Measurements from ENCODE around the gene MYO5B. TPM values are rescaled to one million over a fixed set of nuclear protein-coding genes. Genes with fewer than 3 reads are reported as not detected.

MYO5B gene
- polyA plus RNA-seq, 2 of the 4 experiments (the other 2 are of a cell fraction), result 6.4 to 18.4 TPM

DNA sequence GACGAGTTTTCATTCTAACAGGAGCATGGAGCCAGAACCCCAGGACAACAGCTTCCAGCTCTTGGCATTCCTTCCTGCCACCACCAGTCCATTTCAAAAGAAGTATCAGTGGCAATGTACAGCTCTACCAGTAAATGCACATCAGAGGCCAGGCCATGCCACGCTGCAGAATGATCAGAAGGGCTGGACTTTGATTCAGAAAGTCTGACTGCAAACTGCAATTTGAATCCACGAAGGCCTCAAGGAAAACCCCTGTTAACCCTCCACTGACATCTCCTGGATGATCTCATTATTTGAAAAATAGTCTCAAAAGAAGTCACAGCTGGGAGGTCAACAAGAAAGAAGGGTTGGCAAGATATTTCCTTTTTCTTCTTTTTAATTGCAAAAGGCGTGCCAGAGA, 119.2 kb downstream of the MYO5B start (continued):
- TF ChIP-seq, protein P1, sequence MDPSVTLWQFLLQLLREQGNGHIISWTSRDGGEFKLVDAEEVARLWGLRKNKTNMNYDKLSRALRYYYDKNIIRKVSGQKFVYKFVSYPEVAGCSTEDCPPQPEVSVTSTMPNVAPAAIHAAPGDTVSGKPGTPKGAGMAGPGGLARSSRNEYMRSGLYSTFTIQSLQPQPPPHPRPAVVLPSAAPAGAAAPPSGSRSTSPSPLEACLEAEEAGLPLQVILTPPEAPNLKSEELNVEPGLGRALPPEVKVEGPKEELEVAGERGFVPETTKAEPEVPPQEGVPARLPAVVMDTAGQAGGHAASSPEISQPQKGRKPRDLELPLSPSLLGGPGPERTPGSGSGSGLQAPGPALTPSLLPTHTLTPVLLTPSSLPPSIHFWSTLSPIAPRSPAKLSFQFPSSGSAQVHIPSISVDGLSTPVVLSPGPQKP (IDR thresholded peaks at IDR 0.05; ENCODE audit: low read depth, low read length), result no peak
- TF ChIP-seq GATA3 (IDR thresholded peaks at IDR 0.05; ENCODE audit: borderline replicate concordance) (no peak), TP53 (CRISPR knock-in tag; IDR thresholded peaks at IDR 0.05) (no peak), SREBF2 (IDR thresholded peaks at IDR 0.05) (no peak)

DNA sequence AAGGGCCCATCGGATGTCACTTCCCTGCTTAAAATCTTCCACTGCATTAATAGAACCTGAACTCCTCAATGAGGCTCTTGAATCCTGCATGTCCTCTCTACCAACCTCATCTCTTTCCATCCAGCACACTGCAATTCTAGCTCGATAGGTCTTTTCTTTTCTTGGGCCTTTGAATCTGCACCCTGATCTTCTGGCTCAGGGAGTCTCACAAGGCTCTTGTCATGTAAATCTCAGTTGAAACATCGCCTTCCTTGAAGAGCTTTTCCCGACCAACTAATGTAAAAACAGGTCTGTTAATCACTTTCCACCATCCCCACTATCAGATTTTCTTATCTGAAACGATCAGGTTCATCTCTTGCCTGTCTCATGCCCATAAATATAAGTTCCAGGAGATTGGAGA, 120.5 kb downstream of the MYO5B start:
- H3K4me1 ChIP-seq, result no peaks in the 10 kb centered on the region
- WGBS (ENCODE audit: missing lambda C conversion rate), result 5% methylated on average over 5 of the region's 5 CpGs
- TF ChIP-seq HOXB13 (CRISPR knock-in tag; IDR thresholded peaks at IDR 0.05; ENCODE audit: low read depth), result no peak
- TF ChIP-seq ZC3H11A (IDR thresholded peaks at IDR 0.05), result no peak
- TF ChIP-seq, protein P2, sequence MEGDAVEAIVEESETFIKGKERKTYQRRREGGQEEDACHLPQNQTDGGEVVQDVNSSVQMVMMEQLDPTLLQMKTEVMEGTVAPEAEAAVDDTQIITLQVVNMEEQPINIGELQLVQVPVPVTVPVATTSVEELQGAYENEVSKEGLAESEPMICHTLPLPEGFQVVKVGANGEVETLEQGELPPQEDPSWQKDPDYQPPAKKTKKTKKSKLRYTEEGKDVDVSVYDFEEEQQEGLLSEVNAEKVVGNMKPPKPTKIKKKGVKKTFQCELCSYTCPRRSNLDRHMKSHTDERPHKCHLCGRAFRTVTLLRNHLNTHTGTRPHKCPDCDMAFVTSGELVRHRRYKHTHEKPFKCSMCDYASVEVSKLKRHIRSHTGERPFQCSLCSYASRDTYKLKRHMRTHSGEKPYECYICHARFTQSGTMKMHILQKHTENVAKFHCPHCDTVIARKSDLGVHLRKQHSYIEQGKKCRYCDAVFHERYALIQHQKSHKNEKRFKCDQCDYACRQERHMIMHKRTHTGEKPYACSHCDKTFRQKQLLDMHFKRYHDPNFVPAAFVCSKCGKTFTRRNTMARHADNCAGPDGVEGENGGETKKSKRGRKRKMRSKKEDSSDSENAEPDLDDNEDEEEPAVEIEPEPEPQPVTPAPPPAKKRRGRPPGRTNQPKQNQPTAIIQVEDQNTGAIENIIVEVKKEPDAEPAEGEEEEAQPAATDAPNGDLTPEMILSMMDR (IDR thresholded peaks at IDR 0.05), result no peak
- TF ChIP-seq, protein P3, sequence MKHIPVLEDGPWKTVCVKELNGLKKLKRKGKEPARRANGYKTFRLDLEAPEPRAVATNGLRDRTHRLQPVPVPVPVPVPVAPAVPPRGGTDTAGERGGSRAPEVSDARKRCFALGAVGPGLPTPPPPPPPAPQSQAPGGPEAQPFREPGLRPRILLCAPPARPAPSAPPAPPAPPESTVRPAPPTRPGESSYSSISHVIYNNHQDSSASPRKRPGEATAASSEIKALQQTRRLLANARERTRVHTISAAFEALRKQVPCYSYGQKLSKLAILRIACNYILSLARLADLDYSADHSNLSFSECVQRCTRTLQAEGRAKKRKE (CRISPR knock-in tag; IDR thresholded peaks at IDR 0.05; ENCODE audit: low read depth), result no peak
- no peak for TF ChIP-seq MYC (IDR thresholded peaks at IDR 0.05; ENCODE audit: borderline replicate concordance, low read length)
- TF ChIP-seq ZSCAN20 (CRISPR knock-in tag; IDR thresholded peaks at IDR 0.05), result no peak
- TF ChIP-seq MAZ (IDR thresholded peaks at IDR 0.05; ENCODE audit: borderline replicate concordance, low read depth, low read length), result no peak
- H3K9me3 ChIP-seq, result no peaks in the 10 kb centered on the region
- DNase-seq (ENCODE audit: low read depth in 1 of 2, low spot score in 1 of 2) (no peak), ATAC-seq (no peak), FAIRE-seq (no peak)
- no peak overlapping the region for H3K4me2 ChIP-seq
- ChIA-PET CTCF (no interaction called here), POLR2A (no interaction called here)
- no peak overlapping the region for H3K27ac ChIP-seq
- H3K4me3 ChIP-seq, result no peak overlapping the region

DNA sequence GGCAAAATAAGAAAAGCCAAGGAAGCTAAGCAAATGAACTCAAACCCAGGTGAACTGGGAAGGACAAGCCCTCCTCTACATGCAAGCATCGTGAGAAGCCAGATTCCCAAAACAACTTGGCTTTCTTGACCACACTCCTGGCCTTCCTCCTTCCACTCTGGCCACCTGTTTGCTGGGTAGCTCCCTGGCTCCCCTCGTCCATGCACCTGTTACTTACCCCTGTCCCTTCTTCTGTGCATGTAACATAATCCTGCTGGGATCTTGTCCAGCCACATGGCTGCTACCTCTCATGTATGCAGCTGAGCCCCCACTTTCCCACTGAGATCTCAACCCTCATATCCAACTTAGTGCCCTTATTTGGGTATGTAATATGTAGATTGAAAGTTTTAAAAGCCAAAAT, 121.6 kb downstream of the MYO5B start:
- H3K4me3 ChIP-seq, result no peak overlapping the region

More for the DNA sequence above, 121.6 kb downstream of the MYO5B start:
- no peak overlapping the region for H3K27ac ChIP-seq
- ATAC-seq, result no peak
- no peak overlapping the region for H3K4me2 ChIP-seq
- no peaks in the 10 kb centered on the region for H3K4me1 ChIP-seq
- FAIRE-seq, result no peak
- ChIA-PET POLR2A (no interaction called here), CTCF (no interaction called here)
- H3K9me3 ChIP-seq, result no peaks in the 10 kb centered on the region
- 4% methylated on average over 2 of the region's 2 CpGs for WGBS (ENCODE audit: missing lambda C conversion rate)
- TF ChIP-seq, protein P2 (IDR thresholded peaks at IDR 0.05), result no peak
- TF ChIP-seq SMC3 (IDR thresholded peaks at IDR 0.05) (no peak), ZFP36 (IDR thresholded peaks at IDR 0.05; ENCODE audit: borderline replicate concordance, partially characterized antibody) (no peak), FOSL2 (IDR thresholded peaks at IDR 0.05) (no peak), FOSL2 (CRISPR knock-in tag; IDR thresholded peaks at IDR 0.05) (no peak), RNF2 (IDR thresholded peaks at IDR 0.05; ENCODE audit: borderline replicate concordance, low read depth) (no peak), MYC (IDR thresholded peaks at IDR 0.05; ENCODE audit: borderline replicate concordance, low read length) (no peak), CHD2 (IDR thresholded peaks at IDR 0.05; ENCODE audit: low read length, partially characterized antibody) (no peak)
- TF ChIP-seq, protein P4, sequence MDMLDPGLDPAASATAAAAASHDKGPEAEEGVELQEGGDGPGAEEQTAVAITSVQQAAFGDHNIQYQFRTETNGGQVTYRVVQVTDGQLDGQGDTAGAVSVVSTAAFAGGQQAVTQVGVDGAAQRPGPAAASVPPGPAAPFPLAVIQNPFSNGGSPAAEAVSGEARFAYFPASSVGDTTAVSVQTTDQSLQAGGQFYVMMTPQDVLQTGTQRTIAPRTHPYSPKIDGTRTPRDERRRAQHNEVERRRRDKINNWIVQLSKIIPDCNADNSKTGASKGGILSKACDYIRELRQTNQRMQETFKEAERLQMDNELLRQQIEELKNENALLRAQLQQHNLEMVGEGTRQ (IDR thresholded peaks at IDR 0.05), result no peak
- TF ChIP-seq, protein P1 (IDR thresholded peaks at IDR 0.05; ENCODE audit: low read depth, low read length), result no peak
- no peak for DNase-seq (ENCODE audit: low read depth in 1 of 2, low spot score in 1 of 2)

Data from A549 (cell line).